ENCODE measurements around the gene MS4A7.

Gene MS4A7

DNA sequence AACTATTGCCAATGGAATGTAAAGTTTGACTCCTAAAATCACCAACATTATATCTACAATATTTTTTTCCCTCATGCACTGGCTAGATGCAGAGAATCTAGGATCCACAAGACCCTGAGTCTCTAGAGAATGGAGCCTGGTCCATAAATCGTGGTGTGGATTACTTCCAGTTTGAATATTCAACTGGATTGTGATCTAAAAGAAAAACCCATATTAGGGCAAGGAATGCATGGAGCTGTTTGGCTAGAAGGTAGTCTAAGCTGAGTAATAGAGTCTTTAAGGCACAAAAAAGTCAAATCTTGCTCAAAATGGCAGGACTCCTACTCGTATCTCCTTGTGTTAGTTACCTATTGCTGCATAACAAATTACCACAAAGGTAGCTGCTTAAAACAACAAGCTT, 41.7 kb downstream of the MS4A7 start:
- Histone ChIP-seq H3K27ac (no peak overlapping the region), H3K4me1 (no peaks in the 10 kb centered on the region), H3K27me3 (ENCODE audit: control insufficient read depth, insufficient read depth, low read length) (no peaks in the 10 kb centered on the region), H3K9ac (no peak overlapping the region), H3K9me3 (ENCODE audit: control insufficient read depth, low read length) (no peaks in the 10 kb centered on the region), H3K79me2 (no peaks in the 10 kb centered on the region), H3K4me3 (ENCODE audit: low read depth, low read length) (no peak overlapping the region), H3K4me2 (ENCODE audit: low read length) (no peak overlapping the region), H2AFZ (no peak overlapping the region), H3K36me3 (ENCODE audit: control insufficient read depth, insufficient read depth, low read length) (no peaks in the 10 kb centered on the region)
- TF ChIP-seq, protein P1, sequence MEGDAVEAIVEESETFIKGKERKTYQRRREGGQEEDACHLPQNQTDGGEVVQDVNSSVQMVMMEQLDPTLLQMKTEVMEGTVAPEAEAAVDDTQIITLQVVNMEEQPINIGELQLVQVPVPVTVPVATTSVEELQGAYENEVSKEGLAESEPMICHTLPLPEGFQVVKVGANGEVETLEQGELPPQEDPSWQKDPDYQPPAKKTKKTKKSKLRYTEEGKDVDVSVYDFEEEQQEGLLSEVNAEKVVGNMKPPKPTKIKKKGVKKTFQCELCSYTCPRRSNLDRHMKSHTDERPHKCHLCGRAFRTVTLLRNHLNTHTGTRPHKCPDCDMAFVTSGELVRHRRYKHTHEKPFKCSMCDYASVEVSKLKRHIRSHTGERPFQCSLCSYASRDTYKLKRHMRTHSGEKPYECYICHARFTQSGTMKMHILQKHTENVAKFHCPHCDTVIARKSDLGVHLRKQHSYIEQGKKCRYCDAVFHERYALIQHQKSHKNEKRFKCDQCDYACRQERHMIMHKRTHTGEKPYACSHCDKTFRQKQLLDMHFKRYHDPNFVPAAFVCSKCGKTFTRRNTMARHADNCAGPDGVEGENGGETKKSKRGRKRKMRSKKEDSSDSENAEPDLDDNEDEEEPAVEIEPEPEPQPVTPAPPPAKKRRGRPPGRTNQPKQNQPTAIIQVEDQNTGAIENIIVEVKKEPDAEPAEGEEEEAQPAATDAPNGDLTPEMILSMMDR (IDR thresholded peaks at IDR 0.05): no peak

DNA sequence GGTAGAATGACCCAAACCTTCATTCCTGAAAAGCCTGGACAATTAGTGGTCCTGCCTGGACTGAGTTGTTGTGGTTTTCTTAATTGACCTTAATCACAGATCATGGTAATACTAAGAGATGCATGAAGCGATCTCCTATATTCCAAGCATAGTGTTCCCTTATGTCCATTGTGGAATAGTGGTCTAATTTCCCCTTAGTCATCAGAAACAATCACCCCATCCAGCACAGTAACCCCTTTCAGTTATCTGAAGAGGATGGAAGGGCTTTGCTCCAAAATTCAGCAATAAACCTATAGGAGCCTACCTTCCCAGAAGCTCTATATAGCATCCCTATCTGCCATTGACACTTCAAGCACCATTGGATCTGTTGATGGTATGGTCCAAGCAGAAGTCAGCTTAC, 44.3 kb downstream of the MS4A7 start:
- TF ChIP-seq, protein P1 (IDR thresholded peaks at IDR 0.05): no peak
- H3K4me1 ChIP-seq: no peaks in the 10 kb centered on the region
- no peaks in the 10 kb centered on the region for H3K27me3 ChIP-seq (ENCODE audit: control insufficient read depth, insufficient read depth, low read length)
- no peak overlapping the region for H3K4me3 ChIP-seq (ENCODE audit: low read depth, low read length)
- no peaks in the 10 kb centered on the region for H3K9me3 ChIP-seq (ENCODE audit: control insufficient read depth, low read length)
- no peaks in the 10 kb centered on the region for H3K36me3 ChIP-seq (ENCODE audit: control insufficient read depth, insufficient read depth, low read length)
- no peak overlapping the region for H3K9ac ChIP-seq
- no peak overlapping the region for H3K27ac ChIP-seq
- no peak overlapping the region for H2AFZ ChIP-seq
- H3K79me2 ChIP-seq: no peaks in the 10 kb centered on the region
- H3K4me2 ChIP-seq (ENCODE audit: low read length): no peak overlapping the region

GRCh38 chr11:60428517-60428916, 50.2 kb downstream of the MS4A7 start:
- Histone ChIP-seq H3K27me3 (ENCODE audit: control insufficient read depth, insufficient read depth, low read length) (no peaks in the 10 kb centered on the region), H3K4me3 (ENCODE audit: low read depth, low read length) (no peak overlapping the region), H3K9me3 (ENCODE audit: control insufficient read depth, low read length) (no peaks in the 10 kb centered on the region), H3K79me2 (no peaks in the 10 kb centered on the region), H3K9ac (no peak overlapping the region), H3K27ac (no peak overlapping the region), H3K4me1 (no peaks in the 10 kb centered on the region), H3K36me3 (ENCODE audit: control insufficient read depth, insufficient read depth, low read length) (no peaks in the 10 kb centered on the region), H2AFZ (no peak overlapping the region), H3K4me2 (ENCODE audit: low read length) (no peak overlapping the region)
- TF ChIP-seq, protein P1 (IDR thresholded peaks at IDR 0.05): no peak

DNA sequence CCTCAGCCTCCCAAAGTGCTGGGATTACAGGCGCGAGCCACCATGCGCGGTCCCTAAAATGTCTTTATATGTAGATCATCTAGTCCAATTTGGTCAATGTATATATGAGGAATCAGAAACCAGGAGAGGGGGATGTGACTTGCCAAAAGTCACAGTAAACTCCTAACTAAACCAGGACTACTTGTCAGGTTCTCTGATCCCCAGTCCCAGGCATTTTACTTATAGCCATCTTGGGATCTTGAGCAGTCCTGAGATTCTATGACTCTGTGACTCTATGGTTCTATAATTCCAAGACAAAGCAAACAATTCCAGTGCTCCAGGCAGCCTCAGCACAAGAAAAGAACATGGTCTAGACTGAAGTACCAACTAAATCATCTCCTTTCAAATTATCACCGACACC, 50.9 kb downstream of the MS4A7 start, which contains the start of gene MS4A5:
Gene MS4A5, plus strand, starts transcription at position 301 of the 400 bp plus-strand sequence. CDS start 103 bp downstream, outside the sequence.
- Histone ChIP-seq H3K9me3 (ENCODE audit: control insufficient read depth, low read length) (no peaks in the 10 kb centered on the region), H3K4me3 (ENCODE audit: low read depth, low read length) (no peak within 1 kb of the TSS), H3K79me2 (no peaks in the 10 kb centered on the region), H3K4me2 (ENCODE audit: low read length) (no peak within 1 kb of the TSS), H2AFZ (no peak within 1 kb of the TSS), H3K27me3 (ENCODE audit: control insufficient read depth, insufficient read depth, low read length) (no peaks in the 10 kb centered on the region), H3K4me1 (no peaks in the 10 kb centered on the region), H3K36me3 (ENCODE audit: control insufficient read depth, insufficient read depth, low read length) (no peaks in the 10 kb centered on the region), H3K27ac (no peak within 1 kb of the TSS), H3K9ac (no peak within 1 kb of the TSS)
- TF ChIP-seq, protein P1 (IDR thresholded peaks at IDR 0.05): no peak

DNA sequence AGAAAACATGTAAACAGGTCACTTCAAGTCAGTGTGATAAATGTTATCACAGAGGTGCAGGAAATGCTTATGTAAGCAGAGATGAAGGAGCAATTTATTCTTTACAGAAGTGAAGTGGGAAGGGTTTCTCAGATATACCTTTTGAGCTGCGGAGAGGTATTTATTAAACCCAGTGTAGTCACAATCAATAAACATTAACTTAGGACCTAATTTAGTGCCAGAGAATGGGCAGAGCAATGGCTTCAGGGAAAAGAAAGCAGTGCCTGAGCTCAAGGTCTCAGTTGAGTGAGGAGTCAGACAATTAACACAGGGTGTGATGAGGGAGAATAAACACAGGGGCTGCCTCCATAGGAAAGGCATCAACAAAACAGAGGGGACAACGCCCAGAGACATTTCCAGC, 52.9 kb downstream of the MS4A7 start:
- Histone ChIP-seq H3K36me3 (ENCODE audit: control insufficient read depth, insufficient read depth, low read length) (no peaks in the 10 kb centered on the region), H3K4me1 (no peaks in the 10 kb centered on the region), H3K9ac (no peak overlapping the region), H3K27me3 (ENCODE audit: control insufficient read depth, insufficient read depth, low read length) (no peaks in the 10 kb centered on the region), H3K4me3 (ENCODE audit: low read depth, low read length) (no peak overlapping the region), H2AFZ (no peak overlapping the region), H3K4me2 (ENCODE audit: low read length) (no peak overlapping the region), H3K9me3 (ENCODE audit: control insufficient read depth, low read length) (no peaks in the 10 kb centered on the region), H3K27ac (no peak overlapping the region), H3K79me2 (no peaks in the 10 kb centered on the region)
- TF ChIP-seq, protein P1 (IDR thresholded peaks at IDR 0.05): no peak

Measured in parathyroid adenoma (tissue), 2 donors.